Transverse colon (tissue), 4 donors: ENCODE results near the gene PPL. TPM values are rescaled to one million over a fixed set of nuclear protein-coding genes. Genes with fewer than 3 reads are reported as not detected.

Source experiments
- DNase-seq: peaks from one replicate; pipeline ENCODE4 v3.0.0-alpha.2; 2019
- H3K27ac ChIP-seq, 4 donors: fragments of 200-600 bp; sonication (generic); 2 replicates each; pipeline ENCODE4 v1.5.1; 2016 to 2018; ENCODE audit warnings: inconsistent platforms in 4 of 4
- H3K27me3 ChIP-seq: fragments of 200-600 bp; sonication (generic); 2 replicates; pipeline ENCODE4 v1.5.1; 2017; ENCODE audit warnings: inconsistent platforms
- H3K36me3 ChIP-seq, 4 donors: fragments of 200-600 bp; sonication (generic); 2 replicates each; pipeline ENCODE4 v1.5.1; 2017 to 2019; ENCODE audit warnings: inconsistent platforms in 4 of 4
- H3K4me1 ChIP-seq, 4 donors: fragments of 200-600 bp; sonication (generic); 2 replicates each; pipeline ENCODE4 v1.5.1; 2017 to 2020; ENCODE audit warnings: inconsistent platforms in 4 of 4
- H3K4me3 ChIP-seq, 4 donors: fragments of 200-600 bp; sonication (generic); 1 replicate in 1 of 4; 2 replicates in 3 of 4; pipeline versions ENCODE4 v1.5.1 to v1.6.1; 2017 to 2019; ENCODE audit warnings: inconsistent platforms in 4 of 4
- H3K9me3 ChIP-seq, 2 donors: fragments of 200-600 bp; sonication (generic); 2 replicates each; pipeline ENCODE4 v1.5.1; 2017 to 2019; ENCODE audit warnings: inconsistent platforms in 2 of 2
- CTCF ChIP-seq, 5 experiments: fragments of 200-600 bp in 3 of 5; fragments of 450-650 bp in 2 of 5; sonication (generic) in 3 of 5; IDR thresholded peaks; 1 replicate in 2 of 5; 2 replicates in 3 of 5; pipeline ENCODE4 v1.5.1; 2016 to 2017; ENCODE audit warnings: antibody characterized with exemption in 5 of 5, inconsistent platforms in 3 of 5, mild to moderate bottlenecking in 2 of 5, moderate library complexity in 1 of 5
- EP300 ChIP-seq: sonication (generic); formaldehyde crosslinking; IDR thresholded peaks from one replicate; pipeline ENCODE4 v1.6.1; 2017; ENCODE audit warnings: antibody characterized with exemption, low read depth
- POLR2A ChIP-seq: fragments of 450-650 bp; IDR thresholded peaks from one replicate; pipeline ENCODE4 v1.6.1; 2016; ENCODE audit warnings: antibody characterized with exemption, mild to moderate bottlenecking, moderate library complexity
- POLR2AphosphoS5 ChIP-seq, 3 donors: sonication (generic); formaldehyde crosslinking; IDR thresholded peaks; one replicate each; pipeline ENCODE4 v1.6.1; 2016; ENCODE audit warnings: antibody characterized with exemption in 3 of 3
- WGBS, 2 donors: methylation state at CpG; one replicate each; pipeline ENCODE4 v1.1.5; 2018; ENCODE audit warnings: low coverage in 1 of 2; 5-methylcytosine and 5-hydroxymethylcytosine counted together
- in situ Hi-C, 4 donors: fragments of 200-750 bp; cut with MboI; loops; one replicate each; pipeline versions ENCODE4 v1.15.0 to v1.15.1; 2017; ENCODE audit warnings: low sequenced_read_pairs in 3 of 4, low pct_ligation_motif_present in 1 of 4, low pct_unique_long_range_greater_than_20kb in 1 of 4
- intact Hi-C: fragments of 100-400 bp; cut with DNase I; formaldehyde crosslinking; loops from one replicate; pipeline ENCODE4 v1.15.1; 2023; ENCODE audit warnings: low total_unique reads
- total RNA-seq, 4 donors: library from RNA; depleted of rRNA; stranded (reverse); fragments of >200 nt; gene quantifications; one replicate each; pipeline ENCODE4 v1.1.0, GENCODE V29; 2016

PPL gene
- total RNA-seq, 4 donors from 2014 or later, result 13.5 to 28.8 (median 22.8) TPM

DNA sequence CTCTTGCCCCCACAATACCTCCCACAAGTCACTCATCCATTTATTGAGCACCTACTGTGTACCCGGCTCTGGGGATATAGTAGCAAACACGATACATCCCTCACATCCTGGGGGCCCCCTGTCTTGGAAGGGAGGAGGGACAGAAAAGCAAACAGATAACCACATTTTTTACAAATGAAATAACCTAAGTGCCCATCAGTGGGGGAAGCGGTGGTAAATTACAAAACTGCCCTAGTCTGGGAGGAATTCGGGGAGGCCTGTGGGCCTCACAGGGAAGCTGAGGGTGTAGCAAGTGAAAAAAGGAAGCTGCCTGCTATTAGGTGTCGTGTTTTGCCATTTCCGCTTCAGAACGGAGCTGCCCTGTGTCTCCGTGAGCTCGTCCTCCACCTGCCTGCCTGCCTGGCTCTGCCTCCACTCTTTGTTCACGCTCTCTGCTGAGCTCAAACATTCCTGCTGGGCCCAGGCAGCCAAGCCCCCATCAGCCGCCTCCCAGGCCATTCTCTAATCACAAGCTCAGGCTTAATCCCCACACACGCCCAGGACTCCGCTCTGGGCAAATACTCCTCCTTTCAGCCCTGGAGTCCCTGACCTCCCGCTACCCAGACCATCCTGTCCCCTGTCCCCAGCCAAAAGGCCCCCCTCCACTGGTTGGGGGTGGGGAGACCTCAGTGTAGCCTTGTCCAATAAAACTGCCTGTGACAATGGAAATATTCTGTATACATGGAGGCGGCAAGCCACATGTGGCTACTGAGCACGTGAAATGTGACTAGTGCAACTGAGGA, 11.0 kb upstream of the PPL start:
- Histone ChIP-seq H3K4me1 (peaks cover 20 to 28% (median 26%) of the 10 kb centered on the region in 4 donors), H3K4me3 (no peak overlapping the region), H3K36me3 (no peaks in the 10 kb centered on the region), H3K27me3 (no peaks in the 10 kb centered on the region), H3K27ac (no peak overlapping the region), H3K9me3 (no peaks in the 10 kb centered on the region)
- DNase-seq, result no peak
- TF ChIP-seq EP300 (no peak), POLR2A (no peak), CTCF (IDR thresholded peaks at IDR 0.05) (no peak), POLR2AphosphoS5 (IDR thresholded peaks at IDR 0.05) (no peak)
- in situ Hi-C loops (loop anchor here in 1 of 4 donors (10.0 kb wide), 1 partner anchor 103 kb away; the partner anchor contains the start of genes GLYR1 and UBN1), intact Hi-C loops (no loop called here)
- 56 to 83% methylated on average over 2 to 16 of the region's 16 CpGs for WGBS, 2 donors

DNA sequence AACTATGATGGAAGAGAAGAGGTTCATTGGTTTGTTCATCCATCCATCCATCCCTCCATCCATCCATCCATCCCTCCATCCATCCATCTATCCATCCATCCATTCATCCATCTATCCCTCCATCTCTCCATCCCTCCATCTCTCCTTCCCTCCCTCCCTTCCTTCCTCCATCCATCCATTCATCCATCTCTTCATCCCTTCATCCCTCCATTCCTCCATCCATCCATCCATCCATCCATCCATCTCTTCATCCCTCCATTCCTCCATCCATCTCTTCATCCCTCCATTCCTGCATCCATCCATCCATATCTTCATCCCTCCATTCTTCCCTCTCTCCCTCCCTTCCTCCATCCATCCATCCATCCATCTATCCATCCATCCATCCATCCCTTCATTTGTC, 10.0 kb upstream of the PPL start:
- TF ChIP-seq POLR2A, result no peak
- TF ChIP-seq CTCF (IDR thresholded peaks at IDR 0.05), result no peak
- no peak for TF ChIP-seq POLR2AphosphoS5 (IDR thresholded peaks at IDR 0.05)
- no peak for TF ChIP-seq EP300
- in situ Hi-C loops (loop anchor here in 1 of 4 donors (10.0 kb wide), 1 partner anchor 102 kb away; the partner anchor contains the start of genes GLYR1 and UBN1), intact Hi-C loops (no loop called here)

GRCh38 chr16:4945560-4946502, 8.9 kb upstream of the PPL start:
- H3K4me3 ChIP-seq, result no peak overlapping the region
- H3K27me3 ChIP-seq, result no peaks in the 10 kb centered on the region
- H3K27ac ChIP-seq, result peak overlapping the region; percentile 60 to 89 (median 79)
- H3K4me1 ChIP-seq, result peaks cover 20 to 35% (median 29%) of the 10 kb centered on the region in 4 donors
- intact Hi-C loops (no loop called here), in situ Hi-C loops (loop anchor here in 1 of 4 donors (10.0 kb wide), 1 partner anchor 101 kb away; the partner anchor contains the start of genes GLYR1 and UBN1)
- no peak for TF ChIP-seq CTCF (IDR thresholded peaks at IDR 0.05)
- no peak for TF ChIP-seq POLR2A
- TF ChIP-seq EP300, result no peak
- no peak for TF ChIP-seq POLR2AphosphoS5 (IDR thresholded peaks at IDR 0.05)
- no peaks in the 10 kb centered on the region for H3K36me3 ChIP-seq
- WGBS, 2 donors, result 47% methylated on average over 11 of the region's 11 CpGs; no CpG with 5 or more reads in 1 of the 2 donors
- no peaks in the 10 kb centered on the region for H3K9me3 ChIP-seq
- DNase-seq, result no peak

More for the DNA sequence above, 10.0 kb upstream of the PPL start:
- Histone ChIP-seq H3K4me3 (no peak overlapping the region), H3K36me3 (no peaks in the 10 kb centered on the region), H3K9me3 (no peaks in the 10 kb centered on the region), H3K27me3 (no peaks in the 10 kb centered on the region), H3K4me1 (peaks cover 20 to 35% (median 29%) of the 10 kb centered on the region in 4 donors), H3K27ac (no peak overlapping the region)
- DNase-seq, result no peak
